HEK293T (cell line): Measurements from ENCODE around the gene FBLIM1.

Experiments used
- BHLHE40 ChIP-seq: fragments of 450-650 bp; IDR thresholded peaks from 2 replicates; pipeline ENCODE4 v1.6.1; 2016; ENCODE audit warnings: mild to moderate bottlenecking, moderate library complexity, borderline replicate concordance
- FOXA1 ChIP-seq: fragments of 450-650 bp; IDR thresholded peaks from 2 replicates; pipeline ENCODE4 v1.6.1; 2016; ENCODE audit warnings: mild to moderate bottlenecking
- FOXM1 ChIP-seq: fragments of 450-650 bp; IDR thresholded peaks from 2 replicates; pipeline ENCODE4 v1.6.1; 2017; ENCODE audit warnings: mild to moderate bottlenecking, borderline replicate concordance
- HDGF ChIP-seq: fragments of 450-650 bp; IDR thresholded peaks from 2 replicates; pipeline ENCODE4 v1.6.1; 2017; ENCODE audit warnings: antibody characterized with exemption, borderline replicate concordance
- L3MBTL2 ChIP-seq: fragments of 450-650 bp; conservative IDR thresholded peaks from 2 replicates; pipeline ENCODE4 v1.6.1; 2016; ENCODE audit warnings: mild to moderate bottlenecking
- LEF1 ChIP-seq: fragments of 450-650 bp; IDR thresholded peaks from 2 replicates; pipeline ENCODE4 v1.6.1; 2017; ENCODE audit warnings: mild to moderate bottlenecking, borderline replicate concordance
- NFRKB ChIP-seq: fragments of 450-650 bp; IDR thresholded peaks from 2 replicates; pipeline ENCODE4 v1.6.1; 2016; ENCODE audit warnings: mild to moderate bottlenecking, moderate library complexity
- PKNOX1 ChIP-seq: fragments of 450-650 bp; IDR thresholded peaks from 2 replicates; pipeline ENCODE4 v1.6.1; 2016
- SP1 ChIP-seq: fragments of 450-650 bp; IDR thresholded peaks from 2 replicates; pipeline ENCODE4 v1.6.1; 2017
- SUZ12 ChIP-seq: fragments of 450-650 bp; IDR thresholded peaks from 2 replicates; pipeline ENCODE4 v1.6.1; 2016; ENCODE audit warnings: mild to moderate bottlenecking
- TARDBP ChIP-seq: fragments of 450-650 bp; IDR thresholded peaks from 2 replicates; pipeline ENCODE4 v1.6.1; 2016
- ZNF384 ChIP-seq: fragments of 450-650 bp; IDR thresholded peaks from 2 replicates; pipeline ENCODE4 v1.6.1; 2016

GRCh38 chr1:15748690-15749398, 9.8 kb upstream of the FBLIM1 start:
- TF ChIP-seq SUZ12 (no peak), ZNF384 (no peak), LEF1 (no peak), FOXA1 (no peak), SP1 (no peak), TARDBP (no peak), PKNOX1 (no peak), FOXM1 (no peak), L3MBTL2 (no peak), HDGF (no peak), NFRKB (no peak), BHLHE40 (no peak)
